NCI-H748 (cell line): Measurements from ENCODE around the gene MRM2.

Experiments
- DNase-seq: peaks from one replicate; lab custom pipeline; 2025; ENCODE audit not compliant: unreplicated experiment; lab: John Stamatoyannopoulos, UW

Gene MRM2

GRCh38 chr7:2192831-2193534 lies 49.0 kb downstream of the MRM2 start:
- peak; percentile 98 for DNase-seq

GRCh38 chr7:2191016-2191415 lies 51.0 kb downstream of the MRM2 start:
- DNase-seq, result peak; percentile 16

- DNase-seq, result peak; percentile 63
Measured at GRCh38 chr7:2190531-2190930, 51.5 kb downstream of the MRM2 start.

GRCh38 chr7:2186166-2186565 lies 55.8 kb downstream of the MRM2 start:
- no peak for DNase-seq

- no peak for DNase-seq
Measured at GRCh38 chr7:2185715-2186114, 56.3 kb downstream of the MRM2 start.
